HEK293 (cell line): ENCODE measurements around the gene GRB14.

ENCODE experiments used
- CTCF ChIA-PET: fragments of 350-600 bp; formaldehyde crosslinking; extraction: SDS; loops from one replicate; lab custom pipeline; 2021; ENCODE audit warnings: antibody characterized with exemption; lab: Yijun Ruan, JAX
- POLR2A ChIA-PET: fragments of 300-600 bp; formaldehyde crosslinking; extraction: SDS; loops from one replicate; lab custom pipeline; 2020; ENCODE audit warnings: antibody characterized with exemption, inconsistent platforms; lab: Yijun Ruan, JAX
- H3K27ac ChIP-seq: fragments of 200-500 bp; sonication (Bioruptor generic); 2 replicates; pipeline ENCODE4 v1.5.1; 2014; ENCODE audit warnings: low read depth, low read length, control low read depth, inconsistent platforms; ENCODE audit errors: extremely low read depth
- H3K36me3 ChIP-seq, 2 experiments: fragments of 200-500 bp in 1 of 2; sonication (Bioruptor generic) in 1 of 2; 1 replicate in 1 of 2; 2 replicates in 1 of 2; pipeline ENCODE4 v1.5.1; 2014 to 2017; ENCODE audit warnings: inconsistent platforms in 2 of 2, low read length in 2 of 2; ENCODE audit not compliant: control insufficient read depth in 2 of 2, insufficient read depth in 1 of 2
- H3K4me1 ChIP-seq: fragments of 200-500 bp; sonication (Bioruptor generic); 2 replicates; pipeline ENCODE4 v1.5.1; 2014; ENCODE audit warnings: mild to moderate bottlenecking, low read length, inconsistent platforms; ENCODE audit not compliant: control insufficient read depth, insufficient read depth
- H3K4me3 ChIP-seq: 2 replicates; pipeline ENCODE4 v1.5.1; 2011; ENCODE audit warnings: low read depth, mild to moderate bottlenecking, control low read depth, low read length, moderate library complexity
- H3K9me3 ChIP-seq: fragments of 200-500 bp; sonication (Bioruptor generic); 2 replicates; pipeline ENCODE4 v1.5.1; 2014; ENCODE audit warnings: low read depth, low read length, inconsistent platforms; ENCODE audit not compliant: control insufficient read depth, insufficient read depth
- EGR2 ChIP-seq: fragments of 450-650 bp; formaldehyde crosslinking; IDR thresholded peaks from 2 replicates; pipeline ENCODE4 v1.5.1; 2016; ENCODE audit warnings: low read depth, missing biosample characterization, missing genetic modification characterization
- MYNN ChIP-seq: fragments of 450-650 bp; formaldehyde crosslinking; IDR thresholded peaks from 2 replicates; pipeline ENCODE4 v1.5.1; 2016; ENCODE audit warnings: missing biosample characterization, missing genetic modification characterization, borderline replicate concordance
- PRDM1 ChIP-seq: fragments of 450-650 bp; formaldehyde crosslinking; IDR thresholded peaks from 2 replicates; pipeline ENCODE4; 2016; ENCODE audit warnings: missing biosample characterization, missing genetic modification characterization
- RBAK ChIP-seq: fragments of 450-650 bp; formaldehyde crosslinking; IDR thresholded peaks from 2 replicates; pipeline ENCODE4 v1.5.1; 2016; ENCODE audit warnings: missing biosample characterization, missing genetic modification characterization
- SP2 ChIP-seq: fragments of 450-650 bp; formaldehyde crosslinking; IDR thresholded peaks from 2 replicates; pipeline ENCODE4 v1.5.1; 2016; ENCODE audit warnings: missing biosample characterization, missing genetic modification characterization
- YY1 ChIP-seq: fragments of 450-650 bp; formaldehyde crosslinking; IDR thresholded peaks from 2 replicates; pipeline ENCODE4 v1.5.1; 2018; ENCODE audit warnings: missing biosample characterization, missing genetic modification characterization
- ZFP41 ChIP-seq: fragments of 450-650 bp; formaldehyde crosslinking; IDR thresholded peaks from 2 replicates; pipeline ENCODE4 v1.5.1; 2016; ENCODE audit warnings: missing biosample characterization, missing genetic modification characterization, borderline replicate concordance
- ZNF121 ChIP-seq: fragments of 450-650 bp; formaldehyde crosslinking; IDR thresholded peaks from 2 replicates; pipeline ENCODE4 v1.5.1; 2016; ENCODE audit warnings: missing biosample characterization, missing genetic modification characterization
- ZNF174 ChIP-seq: fragments of 450-650 bp; formaldehyde crosslinking; IDR thresholded peaks from 2 replicates; pipeline ENCODE4 v1.5.0; 2017; ENCODE audit warnings: missing biosample characterization, mild to moderate bottlenecking, missing genetic modification characterization
- ZNF280D ChIP-seq: fragments of 450-650 bp; formaldehyde crosslinking; IDR thresholded peaks from 2 replicates; pipeline ENCODE4 v1.5.1; 2016; ENCODE audit warnings: missing biosample characterization, missing genetic modification characterization
- ZNF311 ChIP-seq: fragments of 450-650 bp; formaldehyde crosslinking; IDR thresholded peaks from 2 replicates; pipeline ENCODE4 v1.5.1; 2017; ENCODE audit warnings: missing biosample characterization, missing genetic modification characterization, borderline replicate concordance
- ZNF449 ChIP-seq: fragments of 450-650 bp; formaldehyde crosslinking; IDR thresholded peaks from 2 replicates; pipeline ENCODE4 v1.5.1; 2017; ENCODE audit warnings: missing biosample characterization, mild to moderate bottlenecking, missing genetic modification characterization, moderate library complexity
- ZNF48 ChIP-seq: fragments of 450-650 bp; formaldehyde crosslinking; IDR thresholded peaks from 2 replicates; pipeline ENCODE4 v1.5.1; 2016; ENCODE audit warnings: missing biosample characterization, missing genetic modification characterization
- ZNF501 ChIP-seq: fragments of 450-650 bp; formaldehyde crosslinking; IDR thresholded peaks from 2 replicates; pipeline ENCODE4 v1.5.1; 2016; ENCODE audit warnings: missing biosample characterization, missing genetic modification characterization
- ZNF544 ChIP-seq: fragments of 450-650 bp; formaldehyde crosslinking; IDR thresholded peaks from 2 replicates; pipeline ENCODE4 v1.5.0; 2017; ENCODE audit warnings: missing biosample characterization, missing genetic modification characterization
- ZNF626 ChIP-seq: fragments of 450-650 bp; sonication (Bioruptor Pico); formaldehyde crosslinking; IDR thresholded peaks from 2 replicates; pipeline ENCODE4 v1.5.1; 2018; ENCODE audit warnings: missing biosample characterization, missing genetic modification characterization, inconsistent platforms
- ZNF830 ChIP-seq: fragments of 450-650 bp; IDR thresholded peaks from 2 replicates; pipeline ENCODE4 v1.5.0; 2018; ENCODE audit warnings: missing biosample characterization, missing genetic modification characterization, low read depth, mild to moderate bottlenecking, moderate library complexity
- ZSCAN16 ChIP-seq: fragments of 450-650 bp; formaldehyde crosslinking; IDR thresholded peaks from 2 replicates; pipeline ENCODE4 v1.5.1; 2016; ENCODE audit warnings: missing biosample characterization, missing genetic modification characterization
- TF ChIP-seq, protein P1 (sequence below): fragments of 450-650 bp; formaldehyde crosslinking; IDR thresholded peaks from 2 replicates; pipeline ENCODE4 v1.5.1; 2017; ENCODE audit warnings: missing biosample characterization, missing genetic modification characterization
- TF ChIP-seq, protein P2 (sequence below): fragments of 450-650 bp; formaldehyde crosslinking; IDR thresholded peaks from 2 replicates; pipeline ENCODE4 v1.5.1; 2016; ENCODE audit warnings: missing biosample characterization, missing genetic modification characterization

GRB14 gene

GRCh38 chr2:164620873-164621763 lies at the start of gene GRB14 (continued):
- TF ChIP-seq ZNF830 (tag by site-specific recombination) (no peak), EGR2 (tag by site-specific recombination) (0 out of 2 replicates have a peak, but pooled peaks have one; percentile 27), ZNF280D (no peak), ZNF501 (tag by site-specific recombination) (0 out of 2 replicates have a peak, but pooled peaks have one; percentile 22), PRDM1 (no peak), ZNF449 (tag by site-specific recombination) (no peak)
- TF ChIP-seq, protein P1, sequence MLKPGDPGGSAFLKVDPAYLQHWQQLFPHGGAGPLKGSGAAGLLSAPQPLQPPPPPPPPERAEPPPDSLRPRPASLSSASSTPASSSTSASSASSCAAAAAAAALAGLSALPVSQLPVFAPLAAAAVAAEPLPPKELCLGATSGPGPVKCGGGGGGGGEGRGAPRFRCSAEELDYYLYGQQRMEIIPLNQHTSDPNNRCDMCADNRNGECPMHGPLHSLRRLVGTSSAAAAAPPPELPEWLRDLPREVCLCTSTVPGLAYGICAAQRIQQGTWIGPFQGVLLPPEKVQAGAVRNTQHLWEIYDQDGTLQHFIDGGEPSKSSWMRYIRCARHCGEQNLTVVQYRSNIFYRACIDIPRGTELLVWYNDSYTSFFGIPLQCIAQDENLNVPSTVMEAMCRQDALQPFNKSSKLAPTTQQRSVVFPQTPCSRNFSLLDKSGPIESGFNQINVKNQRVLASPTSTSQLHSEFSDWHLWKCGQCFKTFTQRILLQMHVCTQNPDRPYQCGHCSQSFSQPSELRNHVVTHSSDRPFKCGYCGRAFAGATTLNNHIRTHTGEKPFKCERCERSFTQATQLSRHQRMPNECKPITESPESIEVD (tag by site-specific recombination), result no peak

- ChIA-PET POLR2A (no interaction called here), CTCF (no interaction called here)
- no peak for TF ChIP-seq RBAK (tag by site-specific recombination)
- no peak for TF ChIP-seq ZFP41 (tag by site-specific recombination)
- no peak for TF ChIP-seq ZNF626 (tag by site-specific recombination)
- no peak for TF ChIP-seq ZNF280D
- TF ChIP-seq ZSCAN16 (tag by site-specific recombination), result no peak
- no peak for TF ChIP-seq SP2 (tag by site-specific recombination)
- TF ChIP-seq ZNF174 (tag by site-specific recombination), result no peak
- TF ChIP-seq ZNF121 (tag by site-specific recombination), result no peak
- no peak for TF ChIP-seq MYNN
- TF ChIP-seq YY1, result no peak
- TF ChIP-seq, protein P2, sequence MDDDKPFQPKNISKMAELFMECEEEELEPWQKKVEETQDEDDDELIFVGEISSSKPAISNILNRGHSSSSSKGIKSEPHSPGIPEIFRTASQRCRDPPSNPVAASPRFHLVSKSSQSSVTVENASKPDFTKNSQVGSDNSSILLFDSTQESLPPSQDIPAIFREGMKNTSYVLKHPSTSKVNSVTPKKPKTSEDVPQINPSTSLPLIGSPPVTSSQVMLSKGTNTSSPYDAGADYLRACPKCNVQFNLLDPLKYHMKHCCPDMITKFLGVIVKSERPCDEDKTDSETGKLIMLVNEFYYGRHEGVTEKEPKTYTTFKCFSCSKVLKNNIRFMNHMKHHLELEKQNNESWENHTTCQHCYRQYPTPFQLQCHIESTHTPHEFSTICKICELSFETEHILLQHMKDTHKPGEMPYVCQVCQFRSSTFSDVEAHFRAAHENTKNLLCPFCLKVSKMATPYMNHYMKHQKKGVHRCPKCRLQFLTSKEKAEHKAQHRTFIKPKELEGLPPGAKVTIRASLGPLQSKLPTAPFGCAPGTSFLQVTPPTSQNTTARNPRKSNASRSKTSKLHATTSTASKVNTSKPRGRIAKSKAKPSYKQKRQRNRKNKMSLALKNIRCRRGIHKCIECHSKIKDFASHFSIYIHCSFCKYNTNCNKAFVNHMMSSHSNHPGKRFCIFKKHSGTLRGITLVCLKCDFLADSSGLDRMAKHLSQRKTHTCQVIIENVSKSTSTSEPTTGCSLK (tag by site-specific recombination), result no peak
- TF ChIP-seq ZNF311, result no peak
- TF ChIP-seq ZNF48 (tag by site-specific recombination), result no peak
- no peak for TF ChIP-seq ZNF544 (tag by site-specific recombination)
- Histone ChIP-seq H3K36me3 (no peaks in the 10 kb centered on the region), H3K27ac (no peak overlapping the region), H3K9me3 (no peaks in the 10 kb centered on the region), H3K4me1 (no peaks in the 10 kb centered on the region), H3K4me3 (no peak overlapping the region)
Observed at GRCh38 chr2:164669291-164669690, 48.0 kb upstream of the GRB14 start.
